GM12801 (cell line): ENCODE results near the gene ADAMTS13.

Experiments used
- CTCF ChIP-seq: IDR thresholded peaks from one replicate; pipeline ENCODE4 v1.5.1; 2011; ENCODE audit warnings: control low read depth; ENCODE audit not compliant: insufficient read length; ENCODE audit errors: extremely low read depth

Gene ADAMTS13

GRCh38 chr9:133473743-133474142, 51.6 kb downstream of the ADAMTS13 start:
- no peak for TF ChIP-seq CTCF

- no peak for TF ChIP-seq CTCF
Observed at GRCh38 chr9:133474215-133474614, 52.0 kb downstream of the ADAMTS13 start.

DNA sequence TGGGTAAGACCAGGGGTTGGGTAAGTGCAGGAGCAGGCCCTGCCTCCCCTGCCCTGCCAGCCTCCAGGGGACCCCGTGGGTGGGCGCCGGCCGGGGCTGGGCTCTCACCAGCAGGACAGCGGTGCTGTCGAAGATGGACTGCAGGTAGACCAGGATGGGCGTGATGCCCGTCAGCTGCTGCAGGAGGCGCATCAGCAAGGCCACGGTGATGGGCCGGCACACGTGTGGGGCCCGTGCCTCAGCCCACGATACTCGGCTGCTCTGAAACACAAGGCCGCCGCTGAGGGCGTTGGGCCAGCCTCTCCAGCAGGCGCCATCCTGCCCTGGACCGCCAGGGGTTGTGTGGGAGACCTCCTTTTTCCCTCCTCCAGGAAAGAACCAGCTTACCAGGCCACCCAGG, 52.7 kb downstream of the ADAMTS13 start:
- TF ChIP-seq CTCF, result no peak

- TF ChIP-seq CTCF, result no peak
Observed at GRCh38 chr9:133475292-133476012, 53.3 kb downstream of the ADAMTS13 start.

DNA sequence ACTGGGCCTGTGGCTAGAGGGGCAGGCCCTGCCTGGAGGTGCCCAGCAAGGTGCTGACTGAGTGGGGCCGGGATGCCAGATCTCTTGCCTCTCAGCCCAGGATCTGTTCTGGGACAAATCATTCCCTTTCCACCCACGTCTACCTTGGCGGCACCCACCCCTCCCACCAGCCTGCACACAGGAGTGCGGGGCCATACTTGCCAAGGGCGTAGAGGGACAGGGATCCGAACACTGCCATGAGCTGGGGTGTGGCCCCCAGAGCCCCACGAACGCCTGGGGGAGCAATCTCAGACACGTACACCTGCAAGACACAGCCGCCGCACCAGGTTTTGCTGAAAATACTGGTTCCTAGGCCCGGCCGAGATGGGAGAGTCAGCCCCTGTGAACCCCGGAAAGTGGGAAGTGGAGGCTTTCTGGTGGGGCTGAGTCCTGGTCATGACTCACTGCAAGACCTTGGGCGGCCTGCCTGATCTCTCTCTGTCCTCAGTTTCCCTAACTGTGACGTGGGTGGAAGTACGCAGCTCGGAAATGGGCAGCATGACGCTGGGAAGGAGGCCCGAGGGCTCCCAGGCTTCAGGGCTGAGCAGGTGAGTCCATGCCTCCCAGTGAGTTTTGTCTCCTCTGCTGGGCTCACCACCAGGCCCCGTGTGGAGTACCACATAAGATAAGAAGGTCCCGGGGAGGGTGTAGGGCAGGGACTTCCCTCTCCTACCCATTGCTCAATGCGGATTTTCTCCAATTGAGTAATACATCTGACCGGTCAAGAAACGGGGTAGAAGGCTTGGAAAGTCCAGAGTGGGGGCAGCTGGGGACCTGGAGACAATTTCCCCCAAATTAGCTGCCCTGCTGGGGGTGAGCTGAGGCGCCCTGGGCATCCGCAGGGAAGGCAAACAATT, 54.1 kb downstream of the ADAMTS13 start:
- no peak for TF ChIP-seq CTCF

DNA sequence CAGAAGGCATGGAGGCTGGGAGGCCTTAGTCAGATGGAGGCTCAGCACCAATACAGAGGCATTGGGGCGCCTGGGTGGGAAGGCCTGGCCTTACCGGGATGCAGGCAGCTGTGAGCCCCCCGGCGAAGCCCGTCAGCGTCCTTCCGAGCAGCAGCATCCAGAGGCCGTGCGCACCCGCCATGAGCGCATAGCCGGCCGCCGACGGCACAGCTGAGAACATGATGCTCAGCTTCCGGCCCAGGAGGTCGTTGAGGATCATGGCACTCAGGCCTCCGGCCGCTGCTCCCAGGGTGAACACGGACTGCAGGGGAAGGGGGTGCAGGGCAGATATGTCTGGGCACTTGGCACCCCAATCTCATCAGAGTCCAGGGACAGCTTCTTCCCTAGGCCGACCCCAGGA, 54.8 kb downstream of the ADAMTS13 start:
- TF ChIP-seq CTCF, result no peak

GRCh38 chr9:133477461-133477860, 55.3 kb downstream of the ADAMTS13 start:
- no peak for TF ChIP-seq CTCF
